Measurements from ENCODE around the gene MEI1. TPM values are rescaled to one million over a fixed set of nuclear protein-coding genes. Genes with fewer than 3 reads are reported as not detected.
"Not testable (repeated sequence)": the region's sequence is repeated elsewhere in the genome, so short reads cannot be mapped to it uniquely, and the experiment has no call there.

The MEI1 gene
- total RNA-seq, 1 donor from 2014 or later: 0.64 TPM

GRCh38 chr22:41660416-41660815, 38.9 kb upstream of the MEI1 start:
- Histone ChIP-seq H3K79me2 (ENCODE audit: insufficient read depth, low read length) (peaks cover 11% of the 10 kb centered on the region), H3K36me3 (ENCODE audit: insufficient read depth, low read length) (peaks cover 75% of the 10 kb centered on the region), H3K4me3 (ENCODE audit: insufficient read depth, low read depth, low read length) (no peak overlapping the region), H3K9me3 (ENCODE audit: insufficient read depth, low read depth, low read length) (no peaks in the 10 kb centered on the region), H3K27ac (ENCODE audit: low read depth, low read length) (no peak overlapping the region), H3K9ac (ENCODE audit: low read length) (no peak overlapping the region), H3K4me2 (ENCODE audit: low read length) (no peak overlapping the region), H3K27me3 (ENCODE audit: insufficient read depth, low read length) (no peaks in the 10 kb centered on the region), H3K4me1 (ENCODE audit: insufficient read depth, low read length) (no peaks in the 10 kb centered on the region), H4K20me1 (ENCODE audit: insufficient read depth, low read length) (peaks cover 24% of the 10 kb centered on the region), H2AFZ (ENCODE audit: low read depth, low read length) (no peak overlapping the region)
- H3K4me1 Mint-ChIP-seq (ENCODE audit: low read depth, unreplicated experiment): no peaks in the 10 kb centered on the region
- no peak for DNase-seq (ENCODE audit: low read depth)
- no peak overlapping the region for H3K27ac Mint-ChIP-seq (ENCODE audit: unreplicated experiment)
- peaks cover 18% of the 10 kb centered on the region for H3K36me3 Mint-ChIP-seq (ENCODE audit: low read depth, unreplicated experiment)
- TF ChIP-seq, protein P1, sequence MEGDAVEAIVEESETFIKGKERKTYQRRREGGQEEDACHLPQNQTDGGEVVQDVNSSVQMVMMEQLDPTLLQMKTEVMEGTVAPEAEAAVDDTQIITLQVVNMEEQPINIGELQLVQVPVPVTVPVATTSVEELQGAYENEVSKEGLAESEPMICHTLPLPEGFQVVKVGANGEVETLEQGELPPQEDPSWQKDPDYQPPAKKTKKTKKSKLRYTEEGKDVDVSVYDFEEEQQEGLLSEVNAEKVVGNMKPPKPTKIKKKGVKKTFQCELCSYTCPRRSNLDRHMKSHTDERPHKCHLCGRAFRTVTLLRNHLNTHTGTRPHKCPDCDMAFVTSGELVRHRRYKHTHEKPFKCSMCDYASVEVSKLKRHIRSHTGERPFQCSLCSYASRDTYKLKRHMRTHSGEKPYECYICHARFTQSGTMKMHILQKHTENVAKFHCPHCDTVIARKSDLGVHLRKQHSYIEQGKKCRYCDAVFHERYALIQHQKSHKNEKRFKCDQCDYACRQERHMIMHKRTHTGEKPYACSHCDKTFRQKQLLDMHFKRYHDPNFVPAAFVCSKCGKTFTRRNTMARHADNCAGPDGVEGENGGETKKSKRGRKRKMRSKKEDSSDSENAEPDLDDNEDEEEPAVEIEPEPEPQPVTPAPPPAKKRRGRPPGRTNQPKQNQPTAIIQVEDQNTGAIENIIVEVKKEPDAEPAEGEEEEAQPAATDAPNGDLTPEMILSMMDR (IDR thresholded peaks at IDR 0.05; ENCODE audit: insufficient read depth, low read depth, low read length): no peak
- TF ChIP-seq EZH2 (IDR thresholded peaks at IDR 0.05; ENCODE audit: insufficient read depth, low read length): no peak
- no peaks in the 10 kb centered on the region for H3K9me3 Mint-ChIP-seq (ENCODE audit: unreplicated experiment)
- no peak overlapping the region for H3K4me3 Mint-ChIP-seq (ENCODE audit: unreplicated experiment)
- no peaks in the 10 kb centered on the region for H3K27me3 Mint-ChIP-seq (ENCODE audit: low read depth, unreplicated experiment)
- FAIRE-seq: no peak

DNA sequence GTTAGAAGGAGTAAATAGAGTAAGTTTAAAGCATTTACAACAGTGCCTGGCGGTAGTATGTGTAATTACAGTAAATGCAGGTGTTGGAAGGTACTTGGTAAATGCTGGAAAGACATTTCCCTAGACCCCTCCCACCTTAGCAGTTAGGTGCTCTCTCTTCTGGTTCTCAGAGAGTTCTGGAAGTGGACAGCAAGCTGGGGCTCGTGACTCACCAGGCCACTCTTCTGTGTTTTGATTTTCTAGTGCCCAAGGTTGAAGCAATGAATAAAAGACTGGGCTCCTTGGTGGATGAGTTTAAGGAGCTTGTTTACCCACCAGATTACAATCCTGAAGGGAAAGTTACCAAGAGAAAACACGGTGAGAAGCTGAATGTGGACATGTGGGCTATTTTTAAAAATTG, 38.2 kb upstream of the MEI1 start:
- H3K27me3 Mint-ChIP-seq (ENCODE audit: low read depth, unreplicated experiment): no peaks in the 10 kb centered on the region
- no peak overlapping the region for H3K4me3 Mint-ChIP-seq (ENCODE audit: unreplicated experiment)
- no peak overlapping the region for H2AFZ ChIP-seq (ENCODE audit: low read depth, low read length)
- H3K36me3 ChIP-seq (ENCODE audit: insufficient read depth, low read length): peaks cover 71% of the 10 kb centered on the region
- H3K9me3 ChIP-seq (ENCODE audit: insufficient read depth, low read depth, low read length): no peaks in the 10 kb centered on the region
- no peak overlapping the region for H3K27ac ChIP-seq (ENCODE audit: low read depth, low read length)
- H3K27ac Mint-ChIP-seq (ENCODE audit: unreplicated experiment): no peak overlapping the region
- no peak for TF ChIP-seq EZH2 (IDR thresholded peaks at IDR 0.05; ENCODE audit: insufficient read depth, low read length)
- TF ChIP-seq, protein P1 (IDR thresholded peaks at IDR 0.05; ENCODE audit: insufficient read depth, low read depth, low read length): no peak
- H3K36me3 Mint-ChIP-seq (ENCODE audit: low read depth, unreplicated experiment): peaks cover 18% of the 10 kb centered on the region
- H3K4me2 ChIP-seq (ENCODE audit: low read length): no peak overlapping the region
- H3K79me2 ChIP-seq (ENCODE audit: insufficient read depth, low read length): peaks cover 6% of the 10 kb centered on the region
- H3K4me1 Mint-ChIP-seq (ENCODE audit: low read depth, unreplicated experiment): no peaks in the 10 kb centered on the region
- H3K4me1 ChIP-seq (ENCODE audit: insufficient read depth, low read length): no peaks in the 10 kb centered on the region
- FAIRE-seq (no peak), DNase-seq (ENCODE audit: low read depth) (no peak)
- peaks cover 24% of the 10 kb centered on the region for H4K20me1 ChIP-seq (ENCODE audit: insufficient read depth, low read length)
- no peaks in the 10 kb centered on the region for H3K9me3 Mint-ChIP-seq (ENCODE audit: unreplicated experiment)
- no peak overlapping the region for H3K4me3 ChIP-seq (ENCODE audit: insufficient read depth, low read depth, low read length)
- H3K9ac ChIP-seq (ENCODE audit: low read length): no peak overlapping the region
- H3K27me3 ChIP-seq (ENCODE audit: insufficient read depth, low read length): no peaks in the 10 kb centered on the region

DNA sequence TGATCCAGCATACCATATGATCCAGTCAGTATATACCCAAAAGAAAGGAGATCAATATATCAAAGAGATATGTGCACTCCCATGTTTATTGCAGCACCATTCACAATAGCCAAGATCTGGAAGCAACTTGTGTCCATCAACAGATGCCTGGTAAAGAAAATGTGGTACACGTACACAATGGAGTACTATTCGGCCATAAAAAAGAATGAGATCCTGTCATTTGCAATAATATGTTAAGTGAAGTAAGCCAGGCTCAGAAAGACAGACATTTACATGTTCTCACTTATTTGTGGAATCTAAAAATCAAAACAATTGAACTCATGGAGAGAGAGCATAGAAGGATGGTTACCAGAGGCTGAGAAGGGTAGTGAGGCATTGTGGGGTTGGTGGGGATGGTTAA, 37.6 kb upstream of the MEI1 start:
- H3K36me3 ChIP-seq (ENCODE audit: insufficient read depth, low read length): peaks cover 67% of the 10 kb centered on the region
- peaks cover 3% of the 10 kb centered on the region for H3K79me2 ChIP-seq (ENCODE audit: insufficient read depth, low read length)
- no peaks in the 10 kb centered on the region for H3K27me3 ChIP-seq (ENCODE audit: insufficient read depth, low read length)
- Mint-ChIP-seq H3K4me1 (ENCODE audit: low read depth, unreplicated experiment) (no peaks in the 10 kb centered on the region), H3K36me3 (ENCODE audit: low read depth, unreplicated experiment) (peaks cover 18% of the 10 kb centered on the region), H3K27ac (ENCODE audit: unreplicated experiment) (no peak overlapping the region), H3K4me3 (ENCODE audit: unreplicated experiment) (no peak overlapping the region), H3K9me3 (ENCODE audit: unreplicated experiment) (no peaks in the 10 kb centered on the region), H3K27me3 (ENCODE audit: low read depth, unreplicated experiment) (no peaks in the 10 kb centered on the region)
- peak; percentile 34 for FAIRE-seq
- TF ChIP-seq, protein P1 (IDR thresholded peaks at IDR 0.05; ENCODE audit: insufficient read depth, low read depth, low read length): no peak
- no peak for TF ChIP-seq EZH2 (IDR thresholded peaks at IDR 0.05; ENCODE audit: insufficient read depth, low read length)
- H3K9ac ChIP-seq (ENCODE audit: low read length): no peak overlapping the region
- H4K20me1 ChIP-seq (ENCODE audit: insufficient read depth, low read length): peaks cover 24% of the 10 kb centered on the region
- peaks cover under 1% of the 10 kb centered on the region for H3K4me1 ChIP-seq (ENCODE audit: insufficient read depth, low read length)
- DNase-seq (ENCODE audit: low read depth): no peak
- H3K27ac ChIP-seq (ENCODE audit: low read depth, low read length): no peak overlapping the region
- no peak overlapping the region for H2AFZ ChIP-seq (ENCODE audit: low read depth, low read length)
- no peak overlapping the region for H3K4me2 ChIP-seq (ENCODE audit: low read length)
- no peak overlapping the region for H3K4me3 ChIP-seq (ENCODE audit: insufficient read depth, low read depth, low read length)
- no peaks in the 10 kb centered on the region for H3K9me3 ChIP-seq (ENCODE audit: insufficient read depth, low read depth, low read length)

DNA sequence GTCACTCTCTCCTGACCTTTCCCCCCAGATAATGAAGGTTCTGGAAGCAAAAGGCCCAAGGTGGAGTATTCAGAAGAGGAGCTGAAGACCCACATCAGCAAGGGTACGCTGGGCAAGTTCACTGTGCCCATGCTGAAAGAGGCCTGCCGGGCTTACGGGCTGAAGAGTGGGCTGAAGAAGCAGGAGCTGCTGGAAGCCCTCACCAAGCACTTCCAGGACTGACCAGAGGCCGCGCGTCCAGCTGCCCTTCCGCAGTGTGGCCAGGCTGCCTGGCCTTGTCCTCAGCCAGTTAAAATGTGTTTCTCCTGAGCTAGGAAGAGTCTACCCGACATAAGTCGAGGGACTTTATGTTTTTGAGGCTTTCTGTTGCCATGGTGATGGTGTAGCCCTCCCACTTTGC, 35.7 kb upstream of the MEI1 start:
- Histone ChIP-seq H4K20me1 (ENCODE audit: insufficient read depth, low read length) (peaks cover 18% of the 10 kb centered on the region), H3K4me1 (ENCODE audit: insufficient read depth, low read length) (peaks cover 12% of the 10 kb centered on the region), H3K36me3 (ENCODE audit: insufficient read depth, low read length) (peaks cover 53% of the 10 kb centered on the region)
- not testable (repeated sequence) for H3K9me3 Mint-ChIP-seq (ENCODE audit: unreplicated experiment); FAIRE-seq; H3K9ac ChIP-seq (ENCODE audit: low read length); DNase-seq (ENCODE audit: low read depth); H3K27ac Mint-ChIP-seq (ENCODE audit: unreplicated experiment); H3K4me2 ChIP-seq (ENCODE audit: low read length); H3K4me3 Mint-ChIP-seq (ENCODE audit: unreplicated experiment); H3K4me1 Mint-ChIP-seq (ENCODE audit: low read depth, unreplicated experiment); H3K27ac ChIP-seq (ENCODE audit: low read depth, low read length); H3K27me3 Mint-ChIP-seq (ENCODE audit: low read depth, unreplicated experiment); H2AFZ ChIP-seq (ENCODE audit: low read depth, low read length); H3K9me3 ChIP-seq (ENCODE audit: insufficient read depth, low read depth, low read length); H3K4me3 ChIP-seq (ENCODE audit: insufficient read depth, low read depth, low read length); H3K27me3 ChIP-seq (ENCODE audit: insufficient read depth, low read length); H3K79me2 ChIP-seq (ENCODE audit: insufficient read depth, low read length)
- H3K36me3 Mint-ChIP-seq (ENCODE audit: low read depth, unreplicated experiment): peaks cover 12% of the 10 kb centered on the region
